ENCODE measurements around the gene GDA.

- TF ChIP-seq POLR2A (IDR thresholded peaks at IDR 0.05) (no peak), CTCF (IDR thresholded peaks at IDR 0.05) (no peak)
Measured at GRCh38 chr9:72292874-72293607, 143.8 kb downstream of the GDA start.

Data from body of pancreas (tissue), 4 donors.